Dedifferentiated amniotic fluid mesenchymal stem cell (primary cell): ENCODE measurements around the gene CADPS.

Experiments
- DNase-seq: peaks from one replicate; pipeline ENCODE4 v3.0.0-alpha.2; 2016; ENCODE audit errors: extremely low spot score

CADPS gene

DNA sequence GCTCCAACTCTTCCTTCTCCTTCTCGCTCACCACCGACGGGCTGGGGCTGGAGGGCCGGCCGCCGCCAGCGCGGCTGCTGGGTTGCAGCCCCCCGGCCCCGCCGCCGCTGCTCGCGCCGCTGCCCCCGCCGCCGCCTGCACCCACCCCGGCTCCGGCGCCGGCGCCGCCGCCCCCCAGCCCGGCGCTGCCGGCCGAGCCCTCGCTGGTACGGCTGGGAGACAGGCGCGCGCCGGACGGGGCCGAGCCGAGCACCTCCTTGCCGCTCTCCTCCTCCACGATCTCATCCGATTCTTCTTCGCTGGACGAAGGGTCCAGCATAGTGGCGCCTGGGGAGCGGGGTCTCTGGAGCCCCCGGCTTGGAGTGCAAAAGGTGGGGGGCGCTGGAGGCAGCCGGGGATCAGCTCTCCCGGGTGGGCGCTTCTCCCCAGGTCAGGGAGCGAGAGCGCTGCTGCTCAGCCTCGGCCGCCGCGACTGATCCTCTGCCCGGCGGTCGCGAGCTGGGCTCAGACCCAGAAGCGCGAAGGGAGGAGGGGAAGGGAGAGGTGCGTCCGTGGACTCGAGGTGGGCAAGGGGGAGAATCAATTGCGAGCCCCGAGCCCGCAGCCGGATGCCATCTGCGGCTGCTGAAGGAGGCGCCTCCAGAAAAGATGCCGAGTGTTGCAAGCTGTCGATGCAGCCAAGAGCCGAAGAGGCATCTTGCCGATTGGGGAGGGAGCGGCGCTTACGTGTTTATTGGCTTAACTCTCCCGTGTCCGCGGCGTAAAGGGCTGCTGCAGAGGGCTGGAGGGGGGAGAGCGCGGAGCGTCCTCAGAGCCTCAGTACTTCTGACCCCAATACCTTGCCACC is at the start of gene CADPS:
TSS of gene CADPS (minus strand) at position 706 of the 847 bp plus-strand sequence. CDS start at position 319, 387 bp downstream.
- no peak for DNase-seq

DNA sequence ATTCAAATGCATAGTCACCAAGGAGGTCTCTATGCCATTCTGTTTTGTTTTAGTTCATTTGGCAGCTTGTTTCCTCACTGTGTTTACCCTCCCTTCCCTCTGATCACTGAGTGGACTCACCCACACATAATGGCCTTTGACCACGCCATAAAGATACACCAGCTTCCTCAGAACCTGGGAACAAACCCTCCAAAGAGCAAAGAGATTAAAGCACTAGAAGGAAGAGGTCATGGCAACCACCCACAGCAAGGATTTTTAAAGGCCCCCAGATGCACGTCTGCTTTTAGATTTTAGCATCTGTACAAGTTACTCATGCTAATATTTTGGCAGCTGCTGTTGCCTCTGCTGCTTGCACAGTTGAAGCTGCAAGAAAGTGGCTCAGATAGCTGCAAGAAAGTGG is 47.9 kb upstream of the CADPS start:
- DNase-seq = no peak

DNA sequence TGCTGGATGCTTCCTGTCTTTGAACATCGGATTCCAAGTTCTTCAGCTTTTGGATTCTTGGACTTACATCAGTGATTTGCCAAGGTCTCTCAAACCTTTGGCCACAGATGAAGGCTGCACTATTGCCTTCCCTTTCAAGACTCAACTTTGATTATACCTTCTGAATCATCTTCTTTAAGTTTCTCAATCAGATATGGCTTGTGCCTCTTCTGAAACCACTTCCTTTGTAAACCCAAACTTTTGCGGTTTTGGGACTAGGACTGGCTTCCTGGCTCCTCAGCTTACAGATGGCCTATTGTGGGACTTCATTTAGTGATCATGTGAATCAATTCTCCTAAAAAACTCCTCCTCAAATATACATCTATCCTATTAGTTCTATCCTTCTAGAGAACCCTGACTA is 47.1 kb upstream of the CADPS start:
- no peak for DNase-seq

DNA sequence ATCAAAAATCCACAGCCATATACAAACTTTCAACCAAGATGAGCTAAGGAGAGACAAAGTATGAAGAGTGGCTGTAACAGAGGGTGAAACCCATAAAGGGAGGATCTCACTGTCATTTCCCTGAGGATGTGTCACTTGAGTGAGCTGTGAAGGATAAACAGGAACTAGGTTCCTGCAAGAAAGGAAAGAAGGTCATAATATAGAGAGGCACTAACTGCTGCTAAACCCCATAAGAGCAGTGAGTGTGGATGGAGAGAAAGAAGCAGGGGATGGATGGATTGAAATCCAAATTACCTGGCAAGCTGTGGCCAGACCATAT is 45.2 kb upstream of the CADPS start:
- DNase-seq = no peak

DNA sequence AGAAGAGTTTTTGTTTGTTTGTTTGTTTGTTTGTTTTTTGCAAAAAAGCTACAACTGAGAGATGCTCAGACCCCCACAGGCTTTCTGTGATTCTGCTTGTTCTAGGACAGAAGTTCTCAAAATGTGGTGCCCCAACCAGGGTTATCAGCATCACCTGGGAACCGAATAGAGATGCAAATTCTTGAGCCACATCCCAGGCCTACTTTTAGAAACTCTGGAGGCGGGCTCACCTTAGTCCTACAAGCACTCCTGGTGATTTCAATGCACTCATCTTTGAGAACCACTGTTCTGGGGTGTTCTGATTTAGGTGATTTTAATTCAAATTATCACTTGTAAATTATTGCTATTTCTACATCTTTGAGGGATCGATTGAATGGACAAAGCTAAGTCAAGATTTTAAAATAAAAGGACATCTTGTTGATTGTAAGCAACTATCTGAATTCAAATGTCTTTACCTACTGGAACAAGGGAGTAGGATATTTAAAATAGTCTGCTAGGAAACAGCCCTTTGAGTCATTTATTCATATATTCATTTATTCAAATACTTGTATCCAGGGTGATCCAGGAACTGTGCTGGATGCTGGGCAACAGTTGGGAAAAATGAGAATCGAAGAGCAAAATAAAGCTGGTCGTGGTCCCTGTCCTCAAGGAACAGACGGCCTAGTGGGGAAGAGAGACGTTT is 44.7 kb upstream of the CADPS start:
- DNase-seq = no peak

DNA sequence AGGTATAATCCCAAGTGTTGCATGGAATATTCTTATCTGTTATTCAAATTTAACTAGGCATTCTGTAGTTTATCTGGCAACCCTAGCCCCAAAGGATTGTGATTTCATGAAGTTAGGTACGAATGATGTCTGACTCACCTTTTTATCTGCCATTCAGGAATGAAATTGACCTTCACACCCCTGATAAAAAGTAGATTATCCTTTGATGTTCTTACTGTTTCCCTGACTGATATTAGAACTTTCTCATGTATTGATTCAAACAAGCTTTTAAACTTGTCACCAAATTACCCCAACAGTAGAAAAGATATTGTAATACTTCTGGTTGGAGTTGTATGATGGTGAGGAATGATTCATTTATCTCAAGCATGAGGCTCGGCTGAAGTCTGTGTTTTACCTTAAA is 43.6 kb upstream of the CADPS start:
- DNase-seq = no peak

DNA sequence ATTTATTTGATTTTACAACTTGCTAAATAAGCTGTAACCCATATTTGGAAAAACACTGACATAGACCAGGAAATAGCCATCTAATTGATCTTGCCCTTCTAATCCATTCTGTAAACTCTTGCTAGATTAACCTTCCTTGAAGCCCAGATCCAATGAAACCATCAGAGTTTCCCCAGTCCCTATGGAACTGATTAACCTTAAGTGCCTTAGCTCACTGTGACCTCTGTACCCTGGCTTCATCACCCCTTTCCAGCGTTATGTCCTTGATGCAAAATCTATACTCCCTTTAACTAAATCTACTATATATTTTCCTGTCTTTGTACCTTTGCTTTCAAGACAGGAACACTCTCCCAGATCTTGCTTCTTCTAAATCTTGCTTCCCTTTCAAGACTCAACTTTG is 42.9 kb upstream of the CADPS start:
- DNase-seq = no peak

DNA sequence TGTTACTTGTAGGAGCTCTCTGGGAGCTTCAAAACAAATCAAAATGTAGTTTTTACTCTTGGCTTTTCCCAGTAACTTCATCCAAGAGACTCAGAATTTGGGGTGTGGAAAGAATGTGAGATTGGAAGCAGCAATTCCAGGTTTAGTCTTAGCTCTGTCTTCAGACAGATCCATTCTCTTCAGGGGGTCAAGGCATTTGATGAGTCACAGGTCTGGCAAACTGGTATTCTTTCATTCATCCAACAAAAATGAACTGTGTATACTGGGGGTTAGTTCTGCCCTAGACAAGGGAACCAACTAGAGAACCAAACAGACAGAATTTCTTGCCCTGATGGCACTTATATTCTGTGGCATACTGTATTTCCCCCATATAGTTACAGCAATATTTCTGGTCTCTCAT is 36.3 kb upstream of the CADPS start:
- no peak for DNase-seq

DNA sequence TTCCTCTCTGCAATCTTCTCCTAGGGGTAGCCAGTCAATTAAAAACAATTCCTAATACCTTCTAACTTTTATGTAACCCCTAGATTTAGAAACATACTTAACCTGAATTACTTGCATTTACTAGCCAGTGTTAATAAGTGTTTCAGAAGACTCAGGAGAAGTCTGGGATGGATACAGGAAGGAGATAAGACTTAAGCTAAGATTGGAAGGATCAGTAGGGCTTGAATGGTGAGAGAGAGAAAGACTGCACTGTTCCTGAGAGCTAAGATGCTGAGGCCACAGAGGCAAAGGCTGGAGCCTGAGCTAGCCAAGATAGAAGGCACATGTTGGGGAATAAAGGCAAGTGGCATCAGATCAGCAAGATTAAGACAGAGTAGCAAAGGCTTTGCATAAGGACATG is 30.1 kb upstream of the CADPS start:
- no peak for DNase-seq

DNA sequence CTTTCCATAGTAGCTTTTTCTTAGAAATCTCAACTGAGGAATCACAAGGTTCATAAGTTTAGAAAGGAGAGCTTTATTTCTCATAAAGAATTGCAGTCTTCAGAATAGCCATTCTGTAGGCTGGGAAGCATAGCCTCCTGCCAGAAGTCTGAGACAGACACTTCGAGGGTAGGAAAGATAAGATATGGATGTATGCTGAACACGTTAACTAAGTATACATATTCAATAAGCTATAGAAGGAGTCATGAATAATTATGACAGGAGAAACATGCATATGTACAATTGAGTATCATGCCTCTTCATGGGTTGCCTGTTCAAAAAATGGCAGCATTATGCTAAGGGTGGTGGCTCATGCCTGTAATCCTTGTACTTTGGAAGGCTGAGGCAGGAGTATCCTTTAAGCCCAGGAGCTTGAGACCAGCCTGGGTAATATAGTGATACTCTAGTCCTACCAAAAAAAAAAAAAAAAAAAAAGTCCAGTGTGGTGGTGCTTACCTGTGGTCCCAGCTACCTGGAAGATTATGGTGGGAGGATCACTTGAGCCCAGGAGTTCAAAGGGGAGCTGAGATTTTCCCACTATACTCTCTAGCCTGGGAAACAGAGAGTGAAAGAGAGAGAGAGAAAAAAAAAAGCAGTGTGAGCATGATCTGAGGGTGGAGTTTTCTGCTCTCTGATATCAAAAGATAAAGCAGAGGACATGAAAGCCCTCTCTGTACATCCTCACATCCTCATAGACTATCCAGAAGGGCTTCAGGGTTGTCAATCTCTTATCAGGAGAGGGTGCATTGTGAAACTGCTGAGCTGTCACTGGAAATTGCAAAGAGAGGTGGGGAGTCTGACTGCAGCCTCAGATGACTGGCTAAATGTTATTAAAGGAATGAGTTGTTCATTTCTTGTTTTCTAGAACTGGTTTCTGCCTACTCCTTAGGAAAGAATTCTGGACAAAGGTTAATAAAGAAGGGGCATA is 23.6 kb upstream of the CADPS start:
- DNase-seq = no peak

DNA sequence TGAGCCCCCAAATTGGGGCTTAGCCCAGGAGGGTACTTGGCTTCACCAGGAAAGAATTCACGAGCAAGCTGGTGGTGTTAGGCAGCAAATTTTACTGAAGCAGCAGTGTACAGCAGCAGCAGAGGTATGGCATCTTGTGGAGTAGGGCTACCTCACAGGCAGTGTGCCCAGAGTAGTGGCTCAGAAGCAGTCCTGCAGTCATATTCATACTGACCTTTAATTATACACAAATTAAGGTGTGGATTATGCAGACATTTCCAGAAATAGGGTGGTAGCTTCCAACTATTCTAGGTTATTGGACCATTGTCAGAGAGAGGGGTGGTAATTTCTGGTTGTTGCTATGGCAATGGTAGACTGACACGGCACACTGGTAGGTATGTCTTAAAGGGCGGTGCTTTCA is 20.7 kb upstream of the CADPS start:
- DNase-seq = no peak

DNA sequence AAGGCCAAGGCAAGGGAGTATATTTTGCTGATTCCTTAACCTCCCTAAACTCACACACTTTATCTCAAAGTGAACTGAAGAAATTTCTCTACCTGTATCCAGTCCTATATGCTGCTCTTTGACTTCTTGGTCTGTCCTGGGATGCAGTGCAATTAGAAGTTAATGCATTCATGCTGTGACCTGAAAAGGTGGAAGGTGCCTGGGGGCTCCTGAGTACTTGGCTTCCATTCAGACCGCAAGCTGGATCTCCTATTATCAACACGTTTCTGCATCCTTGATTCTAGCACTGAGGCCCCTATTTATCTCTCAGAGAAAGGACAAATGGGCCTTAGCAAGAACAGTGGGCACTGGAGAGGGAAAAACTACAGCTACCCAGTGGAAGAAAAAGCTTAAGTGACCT is 17.7 kb upstream of the CADPS start:
- DNase-seq = no peak

DNA sequence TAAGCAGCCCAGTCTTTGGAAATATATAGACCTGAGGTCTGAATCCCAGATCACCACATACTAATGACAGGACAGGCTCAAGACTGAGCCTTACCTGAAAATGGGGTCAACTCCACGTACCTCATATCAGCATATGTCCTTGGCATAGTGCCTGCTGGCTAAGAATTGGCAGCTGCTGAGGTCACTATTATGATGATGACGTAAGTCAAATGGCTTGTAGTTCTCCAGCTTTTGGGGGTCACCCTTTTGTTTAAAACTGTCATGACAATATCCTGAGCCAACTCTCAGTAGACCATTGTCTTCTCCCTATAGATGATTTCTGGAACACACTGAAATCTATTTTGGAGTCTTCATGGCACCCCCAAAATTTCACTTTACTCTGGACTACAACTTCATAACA is 16.8 kb upstream of the CADPS start:
- no peak for DNase-seq

DNA sequence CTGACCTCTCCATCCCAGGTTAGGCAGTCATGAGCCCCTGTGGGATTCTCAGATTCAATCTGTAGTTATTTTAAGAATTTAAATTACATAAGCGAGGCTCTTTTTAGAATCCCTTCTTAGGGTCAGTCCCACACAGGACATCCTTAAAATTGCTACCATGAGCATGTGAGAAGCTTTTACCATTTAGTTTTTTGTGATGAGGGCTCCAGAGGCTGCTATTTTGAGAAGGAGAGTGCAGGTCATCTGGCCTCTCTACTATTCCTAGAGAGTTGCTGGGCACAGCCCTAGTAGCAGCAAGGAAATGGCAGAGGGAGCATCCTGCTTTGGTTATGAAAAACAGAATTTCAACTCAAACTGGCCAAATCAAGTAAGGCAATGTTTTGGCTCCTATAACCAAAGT is 13.6 kb upstream of the CADPS start:
- DNase-seq = no peak

DNA sequence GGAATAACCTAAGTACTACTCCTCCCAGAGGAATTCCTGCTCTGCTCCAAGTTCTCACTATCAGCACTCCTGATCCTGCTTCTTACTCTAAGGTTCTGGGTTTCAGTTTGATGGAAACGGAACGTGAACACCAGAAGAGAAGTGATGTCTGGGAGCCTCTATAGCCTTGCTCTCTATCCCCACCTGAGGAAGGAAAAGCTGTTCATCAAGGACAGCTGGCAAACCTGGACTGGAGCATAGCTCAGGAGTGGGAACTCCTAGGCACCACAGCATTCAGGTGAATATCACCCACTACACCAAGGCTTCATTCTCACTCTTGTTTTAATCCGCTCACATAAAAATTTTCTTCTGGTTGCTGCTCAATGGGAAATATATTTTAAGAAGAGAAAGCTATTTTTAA is 13.0 kb upstream of the CADPS start:
- no peak for DNase-seq

DNA sequence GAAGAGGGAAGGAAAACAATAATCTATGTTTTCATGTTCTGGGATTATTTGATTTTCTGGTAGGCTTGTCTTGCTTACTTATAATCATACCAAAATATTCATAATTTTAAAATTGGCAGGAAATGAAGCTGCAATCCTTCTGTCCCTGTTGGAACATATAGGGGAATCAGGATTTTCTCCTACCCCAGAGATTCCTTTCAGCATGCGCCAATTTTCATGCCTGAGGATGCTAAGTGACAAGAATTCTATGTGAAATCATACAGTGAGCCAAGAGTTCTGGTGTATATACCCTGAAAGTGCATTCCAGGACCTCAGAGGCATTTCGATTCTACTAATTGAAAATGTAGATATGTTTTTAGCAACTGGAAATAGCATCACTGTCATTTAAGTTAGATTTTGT is 9.9 kb upstream of the CADPS start:
- no peak for DNase-seq

DNA sequence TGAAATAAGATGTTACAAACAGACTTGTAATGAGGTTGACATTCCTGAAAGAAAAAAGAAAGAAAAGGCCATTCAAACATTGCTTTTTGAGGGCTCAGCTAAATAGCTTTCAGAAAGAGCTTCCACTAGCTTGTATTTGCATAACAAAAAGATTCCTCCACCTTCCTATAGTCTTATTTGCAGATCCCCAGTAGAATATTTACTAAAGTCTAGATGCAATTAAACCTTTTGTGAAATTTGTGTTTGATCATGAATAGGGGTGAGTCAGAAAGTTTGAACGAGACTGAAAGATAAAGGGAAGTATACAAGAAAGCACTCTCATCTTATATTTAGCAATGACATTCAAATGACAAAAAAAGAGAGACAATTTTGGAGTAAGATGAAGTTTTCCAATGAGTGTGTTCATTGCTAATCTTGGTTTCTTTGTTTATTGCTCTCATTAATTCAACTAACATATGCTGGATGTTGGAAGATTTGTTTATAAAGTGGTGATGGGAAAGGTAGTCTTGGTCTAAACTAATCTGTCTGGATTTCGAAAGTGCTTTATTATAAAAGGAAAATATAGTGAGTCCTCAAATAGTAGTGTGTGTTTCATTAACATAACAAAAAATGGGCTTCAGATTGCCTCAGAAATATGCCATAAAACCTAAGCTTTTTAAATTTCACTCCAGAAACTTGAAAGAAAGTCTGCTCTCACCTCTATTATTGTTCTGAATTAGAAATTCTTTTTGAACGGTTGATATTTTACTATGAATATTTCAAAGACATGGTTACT is 9.1 kb upstream of the CADPS start:
- DNase-seq = no peak

DNA sequence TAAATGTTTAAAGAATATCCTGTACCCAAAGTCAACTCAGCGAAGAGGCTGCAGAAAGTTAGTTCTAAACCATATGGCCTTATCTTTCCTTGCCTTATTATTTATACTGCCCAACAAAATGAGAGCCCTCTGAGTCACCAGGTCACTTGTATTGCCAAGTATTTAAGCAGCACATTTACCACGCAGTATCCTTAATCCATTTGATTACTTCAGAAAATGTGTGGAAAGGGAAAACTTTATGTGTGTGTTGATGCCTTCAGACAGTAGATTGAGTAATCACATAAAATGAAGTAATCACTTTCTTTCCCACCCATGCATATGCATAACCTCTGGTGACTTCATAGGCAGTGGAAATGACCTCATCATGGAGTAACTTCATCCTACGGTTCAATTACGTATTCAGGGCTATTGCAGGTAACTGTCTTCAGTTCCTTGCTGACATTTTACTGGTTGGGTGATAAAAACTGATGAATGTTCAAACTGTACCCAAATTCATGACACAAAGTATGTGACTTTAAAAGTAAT is 7.5 kb upstream of the CADPS start:
- no peak for DNase-seq

DNA sequence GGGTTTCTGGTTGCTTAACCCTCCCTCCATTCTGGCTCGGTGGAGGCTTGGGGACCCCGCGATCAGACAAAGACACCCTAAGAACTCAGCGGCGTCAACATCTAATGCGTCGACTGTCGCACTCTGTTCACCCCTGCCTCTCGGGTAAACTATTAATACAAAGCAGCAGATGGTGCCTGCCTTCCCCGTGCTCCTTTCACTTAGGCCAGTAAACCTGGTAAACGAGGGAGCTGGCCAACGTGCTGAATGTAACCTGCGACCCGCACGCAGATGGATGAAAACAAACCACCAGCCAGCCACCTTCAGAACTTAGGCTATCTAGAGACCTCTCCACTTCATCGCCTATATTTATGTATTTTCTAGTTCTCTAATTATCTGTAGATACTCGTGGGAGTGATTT is 848 bp upstream of the CADPS start:
- DNase-seq = no peak

DNA sequence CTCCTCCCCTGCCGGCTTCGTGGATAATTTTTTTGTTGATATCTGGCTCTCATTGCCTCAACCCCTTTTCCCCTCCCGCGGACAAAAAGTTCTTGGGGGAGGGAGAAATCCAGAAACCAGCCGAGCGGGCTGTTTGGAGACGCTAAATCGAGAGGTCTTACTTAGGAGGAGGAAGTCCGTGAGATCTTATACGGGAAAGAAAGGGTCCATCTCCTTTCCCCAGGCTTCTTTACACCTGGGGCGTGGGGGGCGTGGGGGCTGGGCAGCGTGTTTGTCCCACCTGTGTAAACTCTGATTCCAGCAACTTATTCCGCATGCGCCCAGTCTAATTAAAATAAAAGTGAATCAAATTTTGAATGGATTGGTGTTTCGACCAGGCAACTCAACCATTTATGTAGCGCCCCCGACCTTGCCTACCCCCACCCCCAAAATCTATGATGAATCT is 364 bp upstream of the CADPS start:
- no peak for DNase-seq
